Measurements from ENCODE around the gene XPC.

- TF ChIP-seq CTCF (IDR thresholded peaks at IDR 0.05; ENCODE audit: insufficient read depth, low read length, poor library complexity, severe bottlenecking): no peak
- TF ChIP-seq EZH2phosphoT487 (conservative IDR thresholded peaks at IDR 0.05; ENCODE audit: low read length): no peak
Observed at GRCh38 chr3:14120111-14120920, 58.1 kb downstream of the XPC start.

Measured in SU-DHL-6 (cell line).